Measurements from ENCODE around the gene RASGEF1C.

GRCh38 chr5:180201051-180201987 lies 7.7 kb downstream of the RASGEF1C start:
- TF ChIP-seq CTCF (IDR thresholded peaks at IDR 0.05) (no peak), EP300 (IDR thresholded peaks at IDR 0.05) (no peak), POLR2AphosphoS5 (IDR thresholded peaks at IDR 0.05) (no peak)
